ENCODE measurements around the gene CD109. TPM values are rescaled to one million over a fixed set of nuclear protein-coding genes. Genes with fewer than 3 reads are reported as not detected.
"Not testable (repeated sequence)": the region's sequence is repeated elsewhere in the genome, so short reads cannot be mapped to it uniquely, and the experiment has no call there.

Gene CD109
- total RNA-seq (2014; rRNA removed) = 54.2 and 64.8 TPM in 2 replicates
- 13.1 TPM for polyA plus RNA-seq (2012)

GRCh38 chr6:73695619-73696421 lies at the start of gene CD109:
TSS of gene CD109 (plus strand) at chr6:73696203. CDS start at chr6:73696216, 13 bp downstream.
- DNase-seq (ENCODE audit: low read depth) = peak; percentile 81

- peak; percentile 50 for DNase-seq (ENCODE audit: low read depth)
These were observed 47.8 kb upstream of the CD109 start for GRCh38 chr6:73648166-73648565.

- no peak for DNase-seq (ENCODE audit: low read depth)
These were observed 46.2 kb upstream of the CD109 start for GRCh38 chr6:73649783-73650182.

GRCh38 chr6:73652637-73653570 lies 43.1 kb upstream of the CD109 start:
- DNase-seq (ENCODE audit: low read depth) = peak; percentile 44

- DNase-seq (ENCODE audit: low read depth) = peak; percentile 90
These were observed 42.2 kb upstream of the CD109 start, which contains the start of gene SLC17A5 for GRCh38 chr6:73653571-73654424. TSS of gene SLC17A5 (minus strand) at chr6:73653992. CDS start at chr6:73653886, 106 bp downstream.

- no peak for DNase-seq (ENCODE audit: low read depth)
These were observed 40.6 kb upstream of the CD109 start for GRCh38 chr6:73655341-73655917.

- DNase-seq (ENCODE audit: low read depth) = no peak
These were observed 39.4 kb upstream of the CD109 start for GRCh38 chr6:73656531-73657145.

- DNase-seq (ENCODE audit: low read depth) = no peak
These were observed 38.8 kb upstream of the CD109 start for GRCh38 chr6:73657201-73657600.

- no peak for DNase-seq (ENCODE audit: low read depth)
These were observed 31.3 kb upstream of the CD109 start for GRCh38 chr6:73664701-73665100.

GRCh38 chr6:73665686-73666319 lies 30.2 kb upstream of the CD109 start:
- no peak for DNase-seq (ENCODE audit: low read depth)

GRCh38 chr6:73666393-73666792 lies 29.6 kb upstream of the CD109 start:
- no peak for DNase-seq (ENCODE audit: low read depth)

GRCh38 chr6:73667798-73668197 lies 28.2 kb upstream of the CD109 start:
- DNase-seq (ENCODE audit: low read depth) = no peak

GRCh38 chr6:73669005-73669404 lies 27.0 kb upstream of the CD109 start:
- no peak for DNase-seq (ENCODE audit: low read depth)

GRCh38 chr6:73671911-73672685 lies 23.9 kb upstream of the CD109 start:
- no peak for DNase-seq (ENCODE audit: low read depth)

GRCh38 chr6:73675466-73676098 lies 20.4 kb upstream of the CD109 start:
- peak; percentile 83 for DNase-seq (ENCODE audit: low read depth)

- no peak for DNase-seq (ENCODE audit: low read depth)
These were observed 17.0 kb upstream of the CD109 start for GRCh38 chr6:73679009-73679408.

- not testable (repeated sequence) for DNase-seq (ENCODE audit: low read depth)
These were observed 16.2 kb upstream of the CD109 start for GRCh38 chr6:73679846-73680245.

- DNase-seq (ENCODE audit: low read depth) = no peak
These were observed 15.6 kb upstream of the CD109 start for GRCh38 chr6:73680289-73680918.
